Panc1 (cell line): ENCODE results near the gene ZNRF4. TPM values are rescaled to one million over a fixed set of nuclear protein-coding genes. Genes with fewer than 3 reads are reported as not detected.

ENCODE experiments used
- ATAC-seq: fragments of 200-7000 bp; cut with Tn5 transposase; 2 replicates; pipeline ENCODE4 v1.9.1; 2020; ENCODE audit warnings: mild to moderate bottlenecking, moderate library complexity
- BruUV-seq: library from RNA; stranded (reverse); fragments of 400-500 nt; replicated peaks from 2 replicates; lab custom pipeline; 2021; lab: Mats Ljungman, UMichigan
- CTCF ChIA-PET: fragments of 300-600 bp; sonication (Branson Sonifier 250); formaldehyde crosslinking; loops from one replicate; lab custom pipeline; 2022; ENCODE audit warnings: antibody characterized with exemption; lab: Charles Lee
- POLR2A ChIA-PET: fragments of 300-600 bp; sonication (Branson Sonifier 250); formaldehyde crosslinking; loops from one replicate; lab custom pipeline; 2022; ENCODE audit warnings: antibody characterized with exemption; lab: Charles Lee
- DNase-seq: peaks from one replicate; pipeline ENCODE4 v3.0.0-alpha.2; 2010; ENCODE audit warnings: low read depth, low spot score
- H3K27ac ChIP-seq: 2 replicates; pipeline ENCODE4 v1.5.1; 2011; ENCODE audit warnings: mild to moderate bottlenecking, low read length, inconsistent platforms
- H3K27me3 ChIP-seq: fragments of 200-500 bp; sonication (Bioruptor generic); 2 replicates; pipeline ENCODE4 v1.6.0; 2014; ENCODE audit warnings: low read length, inconsistent platforms; ENCODE audit not compliant: control insufficient read depth, insufficient read depth
- H3K36me3 ChIP-seq: fragments of 200-500 bp; sonication (Bioruptor generic); 2 replicates; pipeline ENCODE4 v1.5.1; 2014; ENCODE audit warnings: inconsistent platforms, mild to moderate bottlenecking, low read length, moderate library complexity; ENCODE audit not compliant: control insufficient read depth, insufficient read depth
- H3K4me1 ChIP-seq: 2 replicates; pipeline ENCODE4 v1.5.1; 2011; ENCODE audit warnings: inconsistent platforms, mild to moderate bottlenecking, low read length, moderate library complexity; ENCODE audit not compliant: control insufficient read depth, insufficient read depth
- H3K4me3 ChIP-seq, 2 experiments: 2 replicates each; pipeline ENCODE4 v1.5.1; 2011 to 2012; ENCODE audit warnings: low read depth in 2 of 2, low read length in 2 of 2, mild to moderate bottlenecking in 2 of 2, inconsistent platforms in 1 of 2, moderate library complexity in 1 of 2
- H3K9me3 ChIP-seq: fragments of 200-500 bp; sonication (Bioruptor generic); 2 replicates; pipeline ENCODE4 v1.5.1; 2014; ENCODE audit warnings: low read depth, mild to moderate bottlenecking, inconsistent platforms, low read length, moderate library complexity; ENCODE audit not compliant: control insufficient read depth, insufficient read depth
- POLR2AphosphoS5 ChIP-seq: IDR thresholded peaks from 2 replicates; pipeline ENCODE4 v1.6.1; 2012; ENCODE audit warnings: mild to moderate bottlenecking, low read depth, low read length, moderate library complexity
- REST ChIP-seq, 2 experiments: IDR thresholded peaks; 2 replicates each; pipeline ENCODE4 v1.6.1; 2011 to 2012; ENCODE audit warnings: low read depth in 2 of 2, control low read depth in 1 of 2, low read length in 1 of 2, mild to moderate bottlenecking in 1 of 2, moderate library complexity in 1 of 2; ENCODE audit not compliant: insufficient read depth in 1 of 2
- SIN3A ChIP-seq: IDR thresholded peaks from 2 replicates; pipeline ENCODE4 v1.6.1; 2012; ENCODE audit warnings: low read depth, mild to moderate bottlenecking, low read length, moderate library complexity, borderline replicate concordance; ENCODE audit not compliant: insufficient read depth
- TCF7L2 ChIP-seq: IDR thresholded peaks from 2 replicates; pipeline ENCODE4 v1.6.1; 2011; ENCODE audit warnings: mild to moderate bottlenecking, low read depth, low read length, inconsistent platforms
- in situ Hi-C: cut with HindIII; loops from 2 replicates; pipeline ENCODE4 v1.10.0; 2016; ENCODE audit warnings: low sequenced_read_pairs, low pct_unique_long_range_greater_than_20kb
- intact Hi-C: fragments of 100-400 bp; cut with micrococcal nuclease; formaldehyde crosslinking; loops from one replicate; pipeline ENCODE4 v1.10.0; 2022; ENCODE audit not compliant: unreplicated experiment
- total RNA-seq: library from RNA; stranded (reverse); gene quantifications from one replicate; pipeline ENCODE4 v1.2.1, GENCODE V29; 2021; ENCODE audit not compliant: unreplicated experiment
- TF ChIP-seq, protein P1 (sequence below): fragments of 450-650 bp; IDR thresholded peaks from 2 replicates; pipeline ENCODE4 v1.5.1; 2017; ENCODE audit warnings: mild to moderate bottlenecking

The ZNRF4 gene
- total RNA-seq, 1 experiment from 2014 or later: not detected

DNA sequence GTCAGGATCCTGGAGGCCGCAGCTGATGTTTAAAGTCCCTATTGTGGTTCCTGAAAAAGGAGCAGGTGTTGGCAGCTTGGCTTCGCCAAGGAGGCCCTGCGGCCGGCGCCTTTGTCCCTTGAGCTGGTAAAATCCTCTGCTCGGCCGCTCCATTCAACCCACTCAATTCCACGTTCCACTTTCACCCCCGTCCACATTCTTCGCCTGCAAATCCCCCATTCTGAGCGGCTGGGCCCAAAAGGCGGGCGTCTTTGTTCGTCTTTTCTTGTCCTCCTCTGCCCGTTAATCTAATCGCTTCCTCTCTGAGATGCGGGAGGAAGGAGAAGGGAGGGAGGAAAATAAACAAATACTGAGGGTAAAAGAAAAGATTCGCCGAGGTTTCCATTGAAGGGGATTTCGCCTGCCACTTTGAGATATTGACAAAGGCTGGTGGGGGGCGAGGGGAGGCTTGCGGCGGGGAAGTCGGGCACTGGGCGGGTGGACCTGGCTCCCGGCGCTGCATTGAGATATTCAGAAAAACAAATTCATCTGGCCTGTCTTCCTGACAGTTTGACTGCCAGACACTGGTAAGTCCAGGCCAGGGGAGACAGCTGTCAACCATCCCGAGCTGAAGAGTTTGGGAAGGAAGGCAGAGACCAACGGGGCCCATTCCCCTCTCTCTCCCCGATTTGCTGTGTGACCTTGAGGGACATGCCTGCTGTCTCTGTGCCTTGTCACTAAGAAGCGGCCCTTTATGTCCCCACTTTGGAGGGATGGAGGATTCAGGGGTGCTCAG is 37.6 kb downstream of the ZNRF4 start:
- ChIA-PET POLR2A (no interaction called here), CTCF (no interaction called here)
- ATAC-seq (no peak), DNase-seq (no peak)
- H3K4me1 ChIP-seq: no peaks in the 10 kb centered on the region
- TF ChIP-seq SIN3A (no peak), TCF7L2 (no peak), POLR2AphosphoS5 (no peak), REST (IDR thresholded peaks at IDR 0.05; ENCODE audit: insufficient read depth in 1 of 2, low read depth in 2 of 2, low read length in 1 of 2) (no peak)
- TF ChIP-seq, protein P1, sequence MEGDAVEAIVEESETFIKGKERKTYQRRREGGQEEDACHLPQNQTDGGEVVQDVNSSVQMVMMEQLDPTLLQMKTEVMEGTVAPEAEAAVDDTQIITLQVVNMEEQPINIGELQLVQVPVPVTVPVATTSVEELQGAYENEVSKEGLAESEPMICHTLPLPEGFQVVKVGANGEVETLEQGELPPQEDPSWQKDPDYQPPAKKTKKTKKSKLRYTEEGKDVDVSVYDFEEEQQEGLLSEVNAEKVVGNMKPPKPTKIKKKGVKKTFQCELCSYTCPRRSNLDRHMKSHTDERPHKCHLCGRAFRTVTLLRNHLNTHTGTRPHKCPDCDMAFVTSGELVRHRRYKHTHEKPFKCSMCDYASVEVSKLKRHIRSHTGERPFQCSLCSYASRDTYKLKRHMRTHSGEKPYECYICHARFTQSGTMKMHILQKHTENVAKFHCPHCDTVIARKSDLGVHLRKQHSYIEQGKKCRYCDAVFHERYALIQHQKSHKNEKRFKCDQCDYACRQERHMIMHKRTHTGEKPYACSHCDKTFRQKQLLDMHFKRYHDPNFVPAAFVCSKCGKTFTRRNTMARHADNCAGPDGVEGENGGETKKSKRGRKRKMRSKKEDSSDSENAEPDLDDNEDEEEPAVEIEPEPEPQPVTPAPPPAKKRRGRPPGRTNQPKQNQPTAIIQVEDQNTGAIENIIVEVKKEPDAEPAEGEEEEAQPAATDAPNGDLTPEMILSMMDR: no peak
- no peak overlapping the region for H3K27ac ChIP-seq
- no peaks in the 10 kb centered on the region for H3K36me3 ChIP-seq
- no peaks in the 10 kb centered on the region for H3K9me3 ChIP-seq
- intact Hi-C loops: no loop called here
- no TSS peak for BruUV-seq
- H3K27me3 ChIP-seq: no peaks in the 10 kb centered on the region
- in situ Hi-C loops: no loop called here
- H3K4me3 ChIP-seq: no peak overlapping the region

GRCh38 chr19:5494773-5495172 is 39.6 kb downstream of the ZNRF4 start:
- TF ChIP-seq SIN3A: no peak
- TF ChIP-seq REST (IDR thresholded peaks at IDR 0.05; ENCODE audit: insufficient read depth in 1 of 2, low read depth in 2 of 2, low read length in 1 of 2): no peak
- no peak for TF ChIP-seq POLR2AphosphoS5
- TF ChIP-seq, protein P1: no peak
- no peak for TF ChIP-seq TCF7L2
- Histone ChIP-seq H3K9me3 (no peaks in the 10 kb centered on the region), H3K27me3 (no peaks in the 10 kb centered on the region), H3K36me3 (no peaks in the 10 kb centered on the region), H3K27ac (no peak overlapping the region), H3K4me3 (no peak overlapping the region), H3K4me1 (no peaks in the 10 kb centered on the region)
- POLR2A ChIA-PET: no interaction called here
- intact Hi-C loops: no loop called here
- BruUV-seq: no TSS peak
- ATAC-seq: no peak
- in situ Hi-C loops: no loop called here
- no peak for DNase-seq
- CTCF ChIA-PET: no interaction called here
